Stomach (tissue), 4 donors: ENCODE results near the gene PSME1.

ENCODE experiments used
- EP300 ChIP-seq: sonication (generic); formaldehyde crosslinking; IDR thresholded peaks from one replicate; pipeline ENCODE4 v1.6.1; 2017; ENCODE audit warnings: antibody characterized with exemption
- POLR2A ChIP-seq, 4 donors: fragments of 450-650 bp; IDR thresholded peaks; one replicate each; pipeline ENCODE4 v1.6.1; 2016; ENCODE audit warnings: antibody characterized with exemption in 4 of 4, control low read depth in 2 of 4, mild to moderate bottlenecking in 1 of 4, moderate library complexity in 1 of 4
- POLR2AphosphoS5 ChIP-seq, 3 donors: sonication (generic); formaldehyde crosslinking; IDR thresholded peaks; one replicate each; pipeline ENCODE4 v1.6.1; 2016; ENCODE audit warnings: antibody characterized with exemption in 3 of 3
- TF ChIP-seq, protein P1 (sequence below), 7 experiments: fragments of 450-650 bp in 4 of 7; fragments of 200-600 bp in 3 of 7; sonication (generic) in 3 of 7; IDR thresholded peaks; one replicate each; pipeline ENCODE4 v1.5.1; 2016 to 2019; ENCODE audit warnings: antibody characterized with exemption in 7 of 7, control low read depth in 2 of 7, mild to moderate bottlenecking in 1 of 7

DNA sequence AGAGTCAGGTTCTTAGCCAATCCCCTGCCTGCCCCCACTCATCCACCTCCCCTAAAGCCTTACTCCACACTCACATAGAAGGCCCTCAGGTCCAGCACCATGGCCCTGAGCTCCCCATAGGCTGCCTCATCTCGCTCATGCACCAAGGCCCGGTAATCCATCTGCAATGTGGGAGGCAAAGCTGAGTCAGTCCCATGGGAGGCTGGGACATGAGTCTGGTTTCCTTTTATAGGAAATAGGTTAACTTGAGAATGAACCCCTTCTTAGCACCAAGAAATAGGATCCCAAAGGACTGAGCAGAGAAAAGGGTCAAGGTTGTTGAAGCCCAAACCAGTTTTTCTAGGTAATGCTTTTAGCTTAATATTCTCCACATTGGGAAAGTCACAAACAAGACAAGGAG is 7.5 kb downstream of the PSME1 start:
- TF ChIP-seq, protein P1, sequence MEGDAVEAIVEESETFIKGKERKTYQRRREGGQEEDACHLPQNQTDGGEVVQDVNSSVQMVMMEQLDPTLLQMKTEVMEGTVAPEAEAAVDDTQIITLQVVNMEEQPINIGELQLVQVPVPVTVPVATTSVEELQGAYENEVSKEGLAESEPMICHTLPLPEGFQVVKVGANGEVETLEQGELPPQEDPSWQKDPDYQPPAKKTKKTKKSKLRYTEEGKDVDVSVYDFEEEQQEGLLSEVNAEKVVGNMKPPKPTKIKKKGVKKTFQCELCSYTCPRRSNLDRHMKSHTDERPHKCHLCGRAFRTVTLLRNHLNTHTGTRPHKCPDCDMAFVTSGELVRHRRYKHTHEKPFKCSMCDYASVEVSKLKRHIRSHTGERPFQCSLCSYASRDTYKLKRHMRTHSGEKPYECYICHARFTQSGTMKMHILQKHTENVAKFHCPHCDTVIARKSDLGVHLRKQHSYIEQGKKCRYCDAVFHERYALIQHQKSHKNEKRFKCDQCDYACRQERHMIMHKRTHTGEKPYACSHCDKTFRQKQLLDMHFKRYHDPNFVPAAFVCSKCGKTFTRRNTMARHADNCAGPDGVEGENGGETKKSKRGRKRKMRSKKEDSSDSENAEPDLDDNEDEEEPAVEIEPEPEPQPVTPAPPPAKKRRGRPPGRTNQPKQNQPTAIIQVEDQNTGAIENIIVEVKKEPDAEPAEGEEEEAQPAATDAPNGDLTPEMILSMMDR (IDR thresholded peaks at IDR 0.05) = no peak
- TF ChIP-seq POLR2A (IDR thresholded peaks at IDR 0.05) (no peak), EP300 (no peak), POLR2AphosphoS5 (IDR thresholded peaks at IDR 0.05) (no peak)
